Activated effector memory CD4-positive, alpha-beta T cell treated with Interleukin-2 at 50 U/mL for 16 hours (primary cell): ENCODE data around the gene ZNF28.
"Not testable (repeated sequence)": the region's sequence is repeated elsewhere in the genome, so short reads cannot be mapped to it uniquely, and the experiment has no call there.

Source experiments
- DNase-seq: peaks from one replicate; pipeline ENCODE4 v3.0.0-alpha.2; 2020

Gene ZNF28

GRCh38 chr19:52821204-52821960, at the start of gene ZNF28:
Gene ZNF28, minus strand, starts transcription at chr19:52821633. Its CDS starts 3,675 bp downstream, at chr19:52817958.
- DNase-seq: peak; percentile 52

GRCh38 chr19:52868031-52868430, 46.6 kb upstream of the ZNF28 start:
- not testable (repeated sequence) for DNase-seq

- DNase-seq: peak; percentile 67
Measured at GRCh38 chr19:52857378-52858191, 36.2 kb upstream of the ZNF28 start, which contains the start of gene ZNF468. Gene ZNF468, minus strand, starts transcription at chr19:52857619. Its CDS starts 3,347 bp downstream, at chr19:52854272.

GRCh38 chr19:52856540-52857377, 35.3 kb upstream of the ZNF28 start:
- DNase-seq: not testable (repeated sequence)

- not testable (repeated sequence) for DNase-seq
Measured at GRCh38 chr19:52847352-52847751, 25.9 kb upstream of the ZNF28 start.

- DNase-seq: not testable (repeated sequence)
Measured at GRCh38 chr19:52840825-52841465, 19.5 kb upstream of the ZNF28 start.

GRCh38 chr19:52834289-52834688, 12.9 kb upstream of the ZNF28 start:
- DNase-seq: not testable (repeated sequence)

- not testable (repeated sequence) for DNase-seq
Measured at GRCh38 chr19:52833541-52833940, 12.1 kb upstream of the ZNF28 start.

GRCh38 chr19:52829866-52830265, 8.4 kb upstream of the ZNF28 start:
- DNase-seq: not testable (repeated sequence)

- DNase-seq: no peak
Measured at GRCh38 chr19:52825765-52826164, 4.3 kb upstream of the ZNF28 start.

- no peak for DNase-seq
Measured at GRCh38 chr19:52823676-52824075, 2.2 kb upstream of the ZNF28 start.

- not testable (repeated sequence) for DNase-seq
Measured at GRCh38 chr19:52820472-52821203, 795 bp downstream of the ZNF28 start.

GRCh38 chr19:52809801-52810200, 11.6 kb downstream of the ZNF28 start:
- DNase-seq: no peak

GRCh38 chr19:52799950-52800640, 21.3 kb downstream of the ZNF28 start:
- not testable (repeated sequence) for DNase-seq

GRCh38 chr19:52789440-52789839, 32.0 kb downstream of the ZNF28 start:
- DNase-seq: no peak

GRCh38 chr19:52786464-52787354, 34.7 kb downstream of the ZNF28 start, which contains the start of gene ZNF600:
Gene ZNF600, minus strand, starts transcription at chr19:52786791. Its CDS starts 7,903 bp downstream, at chr19:52778888.
- DNase-seq: peak; percentile 81

- DNase-seq: no peak
Measured at GRCh38 chr19:52786078-52786463, 35.4 kb downstream of the ZNF28 start.

- no peak for DNase-seq
Measured at GRCh38 chr19:52785506-52785905, 35.9 kb downstream of the ZNF28 start.

GRCh38 chr19:52782864-52783263, 38.6 kb downstream of the ZNF28 start:
- not testable (repeated sequence) for DNase-seq

GRCh38 chr19:52778811-52779210, 42.6 kb downstream of the ZNF28 start:
- peak; percentile 12 for DNase-seq
